Esophagus muscularis mucosa (tissue), 4 donors: Measurements from ENCODE around the gene PASK.

Experiments
- EP300 ChIP-seq: sonication (generic); formaldehyde crosslinking; IDR thresholded peaks from one replicate; pipeline ENCODE4 v1.6.1; 2017; ENCODE audit warnings: antibody characterized with exemption
- POLR2A ChIP-seq: fragments of 450-650 bp; IDR thresholded peaks from one replicate; pipeline ENCODE4 v1.6.1; 2017; ENCODE audit warnings: antibody characterized with exemption, moderate library complexity, mild to moderate bottlenecking, low read depth
- POLR2AphosphoS5 ChIP-seq, 2 donors: sonication (generic); formaldehyde crosslinking; IDR thresholded peaks; one replicate each; pipeline ENCODE4 v1.6.1; 2017; ENCODE audit warnings: antibody characterized with exemption in 2 of 2
- TF ChIP-seq, protein P1 (sequence below), 3 experiments: fragments of 200-600 bp in 2 of 3; fragments of 450-650 bp in 1 of 3; sonication (generic) in 2 of 3; IDR thresholded peaks; one replicate each; pipeline ENCODE4 v1.5.1; 2017 to 2019; ENCODE audit warnings: antibody characterized with exemption in 3 of 3, mild to moderate bottlenecking in 2 of 3, moderate library complexity in 1 of 3

DNA sequence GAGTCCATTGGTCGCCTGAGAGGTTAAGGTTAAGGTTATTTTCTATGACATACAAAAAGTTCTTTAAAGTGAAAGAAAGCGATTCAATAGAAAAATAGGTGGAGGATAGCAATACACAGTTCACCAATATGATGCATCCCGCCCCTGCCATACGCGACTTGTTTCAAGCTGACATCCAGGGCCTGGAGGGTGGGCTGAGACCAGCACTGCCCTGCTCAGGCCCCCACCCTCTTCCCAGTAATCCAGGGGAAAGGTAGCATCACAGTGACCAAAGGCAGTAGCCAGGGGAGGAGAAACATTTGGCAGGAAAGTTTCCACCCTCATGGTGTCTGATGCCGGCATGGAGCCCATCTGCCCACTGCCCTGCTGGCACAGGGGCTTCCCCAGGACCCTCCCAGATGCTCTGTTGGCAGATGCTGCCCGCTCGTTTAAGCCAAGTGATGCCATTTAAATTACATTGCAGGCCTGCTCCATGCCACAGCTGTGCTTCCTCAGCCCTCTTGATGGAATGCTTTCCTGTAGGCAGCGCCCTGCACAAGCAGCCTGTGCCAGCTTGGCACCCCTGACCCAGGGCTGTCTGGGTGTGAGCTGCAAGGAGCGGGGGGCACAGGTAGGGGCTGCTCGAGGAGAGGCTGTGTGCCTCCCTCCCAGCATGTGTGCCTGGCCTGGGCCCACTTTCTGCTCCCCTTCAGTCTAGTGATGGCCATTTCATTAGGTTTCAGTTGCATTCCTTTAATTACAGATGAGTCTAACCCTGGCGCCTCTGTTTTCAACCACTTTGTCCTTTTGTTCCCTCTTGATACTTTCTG is 28.5 kb upstream of the PASK start:
- TF ChIP-seq, protein P1, sequence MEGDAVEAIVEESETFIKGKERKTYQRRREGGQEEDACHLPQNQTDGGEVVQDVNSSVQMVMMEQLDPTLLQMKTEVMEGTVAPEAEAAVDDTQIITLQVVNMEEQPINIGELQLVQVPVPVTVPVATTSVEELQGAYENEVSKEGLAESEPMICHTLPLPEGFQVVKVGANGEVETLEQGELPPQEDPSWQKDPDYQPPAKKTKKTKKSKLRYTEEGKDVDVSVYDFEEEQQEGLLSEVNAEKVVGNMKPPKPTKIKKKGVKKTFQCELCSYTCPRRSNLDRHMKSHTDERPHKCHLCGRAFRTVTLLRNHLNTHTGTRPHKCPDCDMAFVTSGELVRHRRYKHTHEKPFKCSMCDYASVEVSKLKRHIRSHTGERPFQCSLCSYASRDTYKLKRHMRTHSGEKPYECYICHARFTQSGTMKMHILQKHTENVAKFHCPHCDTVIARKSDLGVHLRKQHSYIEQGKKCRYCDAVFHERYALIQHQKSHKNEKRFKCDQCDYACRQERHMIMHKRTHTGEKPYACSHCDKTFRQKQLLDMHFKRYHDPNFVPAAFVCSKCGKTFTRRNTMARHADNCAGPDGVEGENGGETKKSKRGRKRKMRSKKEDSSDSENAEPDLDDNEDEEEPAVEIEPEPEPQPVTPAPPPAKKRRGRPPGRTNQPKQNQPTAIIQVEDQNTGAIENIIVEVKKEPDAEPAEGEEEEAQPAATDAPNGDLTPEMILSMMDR (IDR thresholded peaks at IDR 0.05): no peak
- TF ChIP-seq POLR2A (no peak), EP300 (no peak), POLR2AphosphoS5 (IDR thresholded peaks at IDR 0.05) (no peak)
